ENCODE measurements around the gene CD101. TPM values are rescaled to one million over a fixed set of nuclear protein-coding genes. Genes with fewer than 3 reads are reported as not detected.

CD101 gene
- polyA plus RNA-seq, 1 donor from 2014 or later, result 1.8 TPM

DNA sequence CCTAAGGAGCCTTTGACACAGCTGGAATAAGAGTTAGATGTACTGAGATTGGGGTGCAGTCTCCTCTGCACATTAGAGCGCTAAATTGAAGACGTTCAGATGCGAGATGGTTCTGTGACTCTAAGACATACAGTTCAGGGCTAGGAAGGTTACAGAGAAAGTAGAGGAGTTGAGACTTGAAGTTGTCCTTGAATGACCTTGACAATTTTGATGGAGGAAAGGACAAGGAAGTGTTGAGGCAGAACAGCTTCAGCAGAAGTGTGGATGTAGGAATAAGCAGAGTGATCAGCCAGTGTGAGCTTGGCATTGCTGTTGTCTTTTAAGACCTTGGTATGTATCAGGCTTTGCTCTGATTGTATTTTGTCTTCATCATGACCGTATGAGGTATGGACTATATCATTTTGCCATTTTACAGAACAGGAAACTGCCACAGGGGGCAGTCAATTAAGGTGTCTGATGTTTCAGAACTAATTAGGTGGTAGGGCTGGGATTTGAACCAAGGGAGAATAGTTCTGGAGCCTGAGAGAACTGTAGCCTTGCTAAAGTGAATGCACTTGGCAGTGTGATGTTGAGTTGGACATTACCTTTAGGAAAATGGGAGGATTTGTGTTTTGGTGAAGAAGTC lies 67.8 kb downstream of the CD101 start:
- no peak overlapping the region for H3K27ac Mint-ChIP-seq
- H3K4me3 Mint-ChIP-seq, result no peak overlapping the region
- H3K36me3 Mint-ChIP-seq, result peaks cover 6% of the 10 kb centered on the region
- no peaks in the 10 kb centered on the region for H3K9me3 Mint-ChIP-seq
- no peaks in the 10 kb centered on the region for H3K27me3 Mint-ChIP-seq
- H3K4me1 Mint-ChIP-seq, result peaks cover 0 to 11% (median 10%) of the 10 kb centered on the region in 3 donors

DNA sequence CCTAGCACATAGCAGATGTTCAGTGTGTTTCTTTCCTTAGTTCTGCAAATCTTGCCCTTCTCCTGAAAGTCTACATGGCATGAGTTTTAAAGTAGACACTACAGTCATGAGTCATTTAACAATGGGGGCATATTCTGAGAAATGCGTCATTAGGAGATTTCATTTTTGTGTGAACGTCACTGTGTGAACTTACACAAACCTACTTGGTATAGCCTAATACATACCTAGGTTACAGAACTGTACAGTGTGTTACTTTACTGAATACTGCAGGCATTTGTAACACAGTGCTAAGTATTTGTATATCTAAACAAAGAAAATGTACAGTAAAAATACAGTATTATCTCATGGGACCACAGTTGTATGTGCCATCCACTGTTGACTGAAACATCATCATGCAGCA lies 68.6 kb downstream of the CD101 start:
- Mint-ChIP-seq H3K36me3 (peaks cover 8% of the 10 kb centered on the region), H3K9me3 (no peaks in the 10 kb centered on the region), H3K4me1 (peaks cover 0 to 11% (median 10%) of the 10 kb centered on the region in 3 donors), H3K4me3 (no peak overlapping the region), H3K27ac (no peak overlapping the region), H3K27me3 (no peaks in the 10 kb centered on the region)

DNA sequence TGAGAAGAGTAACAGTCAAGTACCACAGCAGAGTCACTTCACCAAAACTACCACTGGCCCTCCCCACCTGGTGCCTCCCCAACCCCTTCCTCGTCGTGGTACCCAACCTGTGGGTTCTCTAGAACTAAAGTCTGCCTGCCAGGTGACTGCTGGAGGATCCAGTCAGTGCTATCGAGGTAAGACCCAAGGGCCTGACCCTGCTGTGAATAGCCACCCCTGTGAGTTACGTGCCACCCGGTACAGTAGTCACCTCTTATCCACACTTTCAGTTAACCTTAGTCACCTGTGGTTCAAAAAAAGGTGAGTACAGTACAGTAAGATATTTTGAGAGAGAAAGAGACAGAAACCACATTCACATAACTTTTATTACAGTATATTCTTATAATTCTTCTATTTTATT lies 75.1 kb downstream of the CD101 start:
- Mint-ChIP-seq H3K36me3 (peaks cover 12% of the 10 kb centered on the region), H3K27me3 (no peaks in the 10 kb centered on the region), H3K4me3 (no peak overlapping the region), H3K27ac (peak overlapping the region in 1 of 3 donors; percentile 77), H3K4me1 (peaks cover 0 to 2% (median 0%) of the 10 kb centered on the region in 3 donors), H3K9me3 (no peaks in the 10 kb centered on the region)

DNA sequence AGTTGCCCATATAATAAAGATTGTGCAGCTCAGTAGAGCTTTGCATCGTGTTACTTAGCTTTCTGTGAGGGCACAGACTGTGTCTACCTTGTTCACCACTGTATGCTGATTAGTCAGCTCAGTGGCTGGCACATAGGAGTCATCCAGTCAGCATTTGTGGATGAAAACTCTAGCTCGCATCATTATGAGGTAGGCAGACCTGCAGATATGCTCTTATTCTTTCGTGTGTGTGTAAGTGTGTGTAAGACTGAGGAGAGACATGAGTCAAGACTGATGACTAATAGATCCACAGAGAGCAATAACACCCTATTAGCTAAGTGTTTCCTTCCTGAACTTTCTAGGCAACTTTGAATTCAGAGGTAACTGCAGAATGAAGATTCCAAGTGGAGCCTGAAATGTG lies 75.7 kb downstream of the CD101 start:
- Mint-ChIP-seq H3K27ac (no peak overlapping the region), H3K4me3 (no peak overlapping the region), H3K9me3 (no peaks in the 10 kb centered on the region), H3K27me3 (no peaks in the 10 kb centered on the region), H3K4me1 (peaks cover 0 to 2% (median 0%) of the 10 kb centered on the region in 3 donors), H3K36me3 (peaks cover 12% of the 10 kb centered on the region)

DNA sequence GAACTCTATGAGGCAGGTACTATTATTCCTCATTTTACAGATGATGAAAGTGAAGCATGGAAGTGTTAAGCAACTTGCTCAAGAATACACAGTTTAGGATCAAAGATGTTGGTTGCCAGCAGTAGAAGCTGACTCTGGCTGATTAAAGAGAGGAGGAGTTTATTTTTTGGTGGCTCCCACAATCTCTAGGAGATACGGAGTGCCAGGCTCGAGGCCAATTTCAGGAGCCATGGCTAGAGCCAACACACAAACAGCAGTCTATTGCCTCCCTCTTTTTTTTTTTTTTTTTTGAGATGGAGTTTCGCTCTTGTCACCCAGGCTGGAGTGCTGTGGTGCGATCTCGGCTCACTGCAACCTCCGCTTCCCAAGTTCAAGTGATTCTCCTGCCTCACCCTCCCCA lies 78.2 kb downstream of the CD101 start:
- H3K4me3 Mint-ChIP-seq, result no peak overlapping the region
- no peak overlapping the region for H3K27ac Mint-ChIP-seq
- H3K9me3 Mint-ChIP-seq, result no peaks in the 10 kb centered on the region
- H3K4me1 Mint-ChIP-seq, result peaks cover 0 to 2% (median 0%) of the 10 kb centered on the region in 3 donors
- H3K36me3 Mint-ChIP-seq, result peaks cover 13% of the 10 kb centered on the region
- H3K27me3 Mint-ChIP-seq, result no peaks in the 10 kb centered on the region

DNA sequence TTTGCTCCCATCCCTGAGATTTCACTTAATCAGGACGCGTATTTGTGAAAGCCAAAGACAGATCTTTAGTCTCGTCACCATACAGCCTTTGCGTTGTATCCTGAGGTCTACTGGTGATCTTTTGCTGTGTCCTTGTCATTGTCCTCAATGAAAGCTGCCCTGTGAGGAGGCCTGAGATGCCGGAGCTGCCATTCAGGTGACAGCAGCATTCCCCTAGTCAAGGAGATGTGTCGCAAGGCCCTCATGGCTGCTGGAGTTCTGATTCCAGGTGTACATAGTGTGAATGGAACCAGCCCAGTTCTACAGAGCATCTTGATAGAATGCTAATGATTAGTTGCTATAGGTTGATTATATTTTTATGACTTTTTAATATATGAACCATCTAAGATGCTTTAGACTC lies 82.7 kb downstream of the CD101 start:
- peaks cover 10% of the 10 kb centered on the region for H3K36me3 Mint-ChIP-seq
- H3K4me3 Mint-ChIP-seq, result no peak overlapping the region
- H3K27me3 Mint-ChIP-seq, result no peaks in the 10 kb centered on the region
- H3K4me1 Mint-ChIP-seq, result peaks cover 0 to 2% (median 0%) of the 10 kb centered on the region in 3 donors
- H3K27ac Mint-ChIP-seq, result no peak overlapping the region
- no peaks in the 10 kb centered on the region for H3K9me3 Mint-ChIP-seq

Other genes with a start within 250 kb of the CD101 start
- 6.6 TPM for gene CD2, start 247.3 kb upstream of the CD101 start, polyA plus RNA-seq
- gene PTGFRN, start 91.8 kb upstream of the CD101 start, polyA plus RNA-seq, result not detected
- 14.6 TPM for gene TTF2, start 58.6 kb downstream of the CD101 start, polyA plus RNA-seq
- gene TRIM45, start 120.0 kb downstream of the CD101 start, polyA plus RNA-seq, result 0.10 TPM
- gene VTCN1, start 209.2 kb downstream of the CD101 start, polyA plus RNA-seq, result not detected

Measured in IgD-negative memory B cell (primary cell).